Measurements from ENCODE around the gene PFKFB2. TPM values are rescaled to one million over a fixed set of nuclear protein-coding genes. Genes with fewer than 3 reads are reported as not detected.
A peak's percentile ranks its signal among the peaks of the same experiment; 100 is the strongest.

The PFKFB2 gene
- total RNA-seq, 1 donor from 2014 or later: 10.0 TPM

DNA sequence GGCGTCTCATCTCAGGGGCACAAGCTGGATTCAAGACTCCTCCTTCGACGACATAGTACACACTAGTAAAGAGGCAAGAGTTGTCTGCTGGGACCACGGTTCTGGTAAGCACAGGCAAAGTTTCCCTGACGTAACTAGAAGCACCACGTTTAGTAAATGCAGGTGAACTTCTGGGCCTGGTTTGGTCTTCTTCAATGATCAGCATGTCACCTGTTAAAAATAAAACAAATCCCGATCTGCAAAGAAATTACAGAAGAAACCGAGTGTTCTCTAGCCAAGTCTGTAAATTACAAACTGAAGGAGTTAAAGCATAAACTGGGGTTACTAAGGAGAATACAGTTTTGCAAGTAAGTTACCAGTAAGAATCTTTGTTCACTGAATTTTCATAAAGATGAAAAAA lies 3.6 kb upstream of the PFKFB2 start:
- TF ChIP-seq EZH2 (IDR thresholded peaks at IDR 0.05) (no peak), EZH2phosphoT487 (IDR thresholded peaks at IDR 0.05) (no peak)
- TF ChIP-seq, protein P1, sequence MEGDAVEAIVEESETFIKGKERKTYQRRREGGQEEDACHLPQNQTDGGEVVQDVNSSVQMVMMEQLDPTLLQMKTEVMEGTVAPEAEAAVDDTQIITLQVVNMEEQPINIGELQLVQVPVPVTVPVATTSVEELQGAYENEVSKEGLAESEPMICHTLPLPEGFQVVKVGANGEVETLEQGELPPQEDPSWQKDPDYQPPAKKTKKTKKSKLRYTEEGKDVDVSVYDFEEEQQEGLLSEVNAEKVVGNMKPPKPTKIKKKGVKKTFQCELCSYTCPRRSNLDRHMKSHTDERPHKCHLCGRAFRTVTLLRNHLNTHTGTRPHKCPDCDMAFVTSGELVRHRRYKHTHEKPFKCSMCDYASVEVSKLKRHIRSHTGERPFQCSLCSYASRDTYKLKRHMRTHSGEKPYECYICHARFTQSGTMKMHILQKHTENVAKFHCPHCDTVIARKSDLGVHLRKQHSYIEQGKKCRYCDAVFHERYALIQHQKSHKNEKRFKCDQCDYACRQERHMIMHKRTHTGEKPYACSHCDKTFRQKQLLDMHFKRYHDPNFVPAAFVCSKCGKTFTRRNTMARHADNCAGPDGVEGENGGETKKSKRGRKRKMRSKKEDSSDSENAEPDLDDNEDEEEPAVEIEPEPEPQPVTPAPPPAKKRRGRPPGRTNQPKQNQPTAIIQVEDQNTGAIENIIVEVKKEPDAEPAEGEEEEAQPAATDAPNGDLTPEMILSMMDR (IDR thresholded peaks at IDR 0.05): no peak
- Histone ChIP-seq H3K4me1 (peaks cover 28% of the 10 kb centered on the region), H3K4me3 (peak overlapping the region; percentile 69), H3K36me3 (no peaks in the 10 kb centered on the region), H3F3A (ENCODE audit: low read depth) (peaks cover 27% of the 10 kb centered on the region), H3K79me2 (ENCODE audit: low read depth) (peaks cover 55% of the 10 kb centered on the region), H3K9ac (peak overlapping the region; percentile 87), H3K27me3 (peaks cover 12% of the 10 kb centered on the region), H3K9me3 (ENCODE audit: low read depth) (no peaks in the 10 kb centered on the region), H2AFZ (replicated peaks) (no peak overlapping the region), H4K20me1 (ENCODE audit: low read depth) (peaks cover 39% of the 10 kb centered on the region), H3K27ac (no peak overlapping the region), H3K4me2 (peak overlapping the region; percentile 89)
- no peaks in the 10 kb centered on the region for H3K9me3 Mint-ChIP-seq
- DNase-seq (ENCODE audit: low spot score): no peak
- peaks cover 39% of the 10 kb centered on the region for H3K4me1 Mint-ChIP-seq
- H3K27ac Mint-ChIP-seq: no peak overlapping the region
- peaks cover 11% of the 10 kb centered on the region for H3K27me3 Mint-ChIP-seq (ENCODE audit: insufficient read depth, low read depth)
- peak overlapping the region; percentile 95 for H3K4me3 Mint-ChIP-seq
- H3K36me3 Mint-ChIP-seq: peaks cover 16% of the 10 kb centered on the region

DNA sequence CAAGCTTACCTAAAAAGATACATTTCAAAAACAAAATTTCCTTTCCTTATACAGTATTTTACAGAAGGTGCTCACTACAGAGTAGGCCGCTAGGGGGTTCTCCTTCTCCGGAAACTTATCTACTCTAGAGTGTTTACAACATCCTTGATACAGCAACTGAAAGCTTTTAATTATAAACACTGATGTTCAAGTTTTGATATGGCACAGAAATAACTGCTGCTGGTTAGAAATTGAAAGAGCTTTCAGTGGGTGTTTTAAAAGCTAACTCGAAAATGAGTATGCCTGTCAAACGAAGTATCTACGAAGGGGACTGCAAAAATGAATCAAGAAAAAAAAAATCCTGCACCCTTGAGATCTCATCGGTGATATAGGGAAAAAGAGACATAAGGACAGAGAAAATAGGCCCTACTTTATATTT lies 3.1 kb upstream of the PFKFB2 start:
- peaks cover 13% of the 10 kb centered on the region for H3K36me3 Mint-ChIP-seq
- H3K9me3 Mint-ChIP-seq: no peaks in the 10 kb centered on the region
- Histone ChIP-seq H3K27me3 (peaks cover 14% of the 10 kb centered on the region), H3K4me2 (peak overlapping the region; percentile 89), H3K27ac (peak overlapping the region; percentile 89), H3F3A (ENCODE audit: low read depth) (peaks cover 27% of the 10 kb centered on the region), H3K9me3 (ENCODE audit: low read depth) (no peaks in the 10 kb centered on the region), H4K20me1 (ENCODE audit: low read depth) (peaks cover 39% of the 10 kb centered on the region), H3K36me3 (no peaks in the 10 kb centered on the region), H2AFZ (replicated peaks) (peak overlapping the region; percentile 87), H3K79me2 (ENCODE audit: low read depth) (peaks cover 55% of the 10 kb centered on the region), H3K4me3 (peak overlapping the region; percentile 69), H3K9ac (peak overlapping the region; percentile 87), H3K4me1 (peaks cover 28% of the 10 kb centered on the region)
- peak overlapping the region; percentile 95 for H3K4me3 Mint-ChIP-seq
- peaks cover 11% of the 10 kb centered on the region for H3K27me3 Mint-ChIP-seq (ENCODE audit: insufficient read depth, low read depth)
- peak overlapping the region; percentile 97 for H3K27ac Mint-ChIP-seq
- peak; percentile 65 for DNase-seq (ENCODE audit: low spot score)
- peaks cover 41% of the 10 kb centered on the region for H3K4me1 Mint-ChIP-seq
- TF ChIP-seq, protein P1 (IDR thresholded peaks at IDR 0.05): peak; percentile 81
- no peak for TF ChIP-seq EZH2 (IDR thresholded peaks at IDR 0.05)

DNA sequence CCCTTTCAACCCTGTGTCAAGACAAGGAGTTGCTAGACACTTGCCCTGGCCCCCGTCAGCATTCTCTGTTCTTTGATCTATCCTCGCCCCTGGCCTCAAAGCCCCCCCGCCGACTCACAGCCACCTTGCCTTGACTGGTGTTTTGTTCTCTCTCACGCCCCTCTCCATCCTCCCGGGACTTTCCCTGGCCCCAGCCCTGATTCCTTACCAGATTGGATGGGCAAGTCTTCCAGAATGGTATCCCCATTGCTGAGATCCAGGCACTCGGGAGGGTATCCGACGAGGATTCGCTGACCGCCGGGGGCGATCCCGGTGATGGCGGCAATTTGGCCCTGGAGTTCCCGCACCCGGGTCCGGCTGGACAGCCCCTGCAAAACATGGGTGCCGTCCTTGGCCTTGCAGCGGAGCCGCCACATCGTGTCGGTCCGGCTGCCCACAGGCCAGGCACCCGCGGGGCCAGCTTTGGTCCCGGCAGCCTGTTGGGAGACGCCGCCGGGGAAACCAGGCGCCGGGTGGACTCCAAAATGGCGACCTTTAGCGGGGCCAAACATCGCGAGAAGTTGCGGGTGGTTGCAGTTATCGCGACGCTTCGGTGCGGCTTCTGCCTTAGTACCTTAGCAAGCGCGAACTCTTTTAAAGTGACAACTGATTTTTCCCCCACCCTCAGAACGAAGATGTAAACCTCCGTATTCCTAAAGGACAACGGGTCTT lies 2.4 kb upstream of the PFKFB2 start:
- peak overlapping the region; percentile 87 for H2AFZ ChIP-seq (replicated peaks)
- TF ChIP-seq, protein P1 (IDR thresholded peaks at IDR 0.05): no peak
- peak; percentile 12 for TF ChIP-seq EZH2phosphoT487 (IDR thresholded peaks at IDR 0.05)
- no peak for TF ChIP-seq EZH2 (IDR thresholded peaks at IDR 0.05)
- peaks cover 11% of the 10 kb centered on the region for H3K36me3 Mint-ChIP-seq
- H3K4me2 ChIP-seq: peak overlapping the region; percentile 89
- peak; percentile 95 for DNase-seq (ENCODE audit: low spot score)
- H3K36me3 ChIP-seq: no peaks in the 10 kb centered on the region
- peak overlapping the region; percentile 89 for H3K27ac ChIP-seq
- peak overlapping the region; percentile 97 for H3K27ac Mint-ChIP-seq
- peaks cover 34% of the 10 kb centered on the region for H4K20me1 ChIP-seq (ENCODE audit: low read depth)
- H3K4me3 ChIP-seq: peak overlapping the region; percentile 69
- peaks cover 28% of the 10 kb centered on the region for H3K4me1 ChIP-seq
- no peaks in the 10 kb centered on the region for H3K9me3 ChIP-seq (ENCODE audit: low read depth)
- peak overlapping the region; percentile 95 for H3K4me3 Mint-ChIP-seq
- H3K27me3 ChIP-seq: peaks cover 14% of the 10 kb centered on the region
- H3K79me2 ChIP-seq (ENCODE audit: low read depth): peaks cover 49% of the 10 kb centered on the region
- peaks cover 27% of the 10 kb centered on the region for H3F3A ChIP-seq (ENCODE audit: low read depth)
- H3K9me3 Mint-ChIP-seq: no peaks in the 10 kb centered on the region
- H3K4me1 Mint-ChIP-seq: peaks cover 42% of the 10 kb centered on the region
- peaks cover 11% of the 10 kb centered on the region for H3K27me3 Mint-ChIP-seq (ENCODE audit: insufficient read depth, low read depth)
- peak overlapping the region; percentile 87 for H3K9ac ChIP-seq

Data from neural progenitor cell (in vitro differentiated cells).